Panc1 (cell line): Measurements from ENCODE around the gene IGFL3. TPM values are rescaled to one million over a fixed set of nuclear protein-coding genes. Genes with fewer than 3 reads are reported as not detected.

Experiments used
- total RNA-seq: library from RNA; stranded (reverse); gene quantifications from one replicate; pipeline ENCODE4 v1.2.1, GENCODE V29; 2021; ENCODE audit not compliant: unreplicated experiment

The IGFL3 gene
- total RNA-seq, 1 experiment from 2014 or later = not detected

Other genes starting within 250 kb of the IGFL3 start
- 21.9 TPM for gene IRF2BP1, start 238.5 kb downstream of the IGFL3 start, total RNA-seq
- 11.1 TPM for gene MYPOP, start 222.1 kb downstream of the IGFL3 start, total RNA-seq
- not detected for gene NANOS2, start 209.9 kb downstream of the IGFL3 start, total RNA-seq
- 0.44 TPM for gene NOVA2, start 150.8 kb downstream of the IGFL3 start, total RNA-seq
- gene CCDC61, start 129.2 kb downstream of the IGFL3 start, total RNA-seq = 17.9 TPM
- gene PGLYRP1, start 101.6 kb downstream of the IGFL3 start, total RNA-seq = not detected
- gene IGFL4, start 83.7 kb downstream of the IGFL3 start, total RNA-seq = 0.39 TPM
- gene IGFL2, start 23.6 kb upstream of the IGFL3 start, total RNA-seq = not detected
- gene IGFL1, start 105.1 kb upstream of the IGFL3 start, total RNA-seq = not detected
- gene HIF3A, start 172.4 kb upstream of the IGFL3 start, total RNA-seq = not detected
- 58.1 TPM for gene PPP5C, start 222.4 kb upstream of the IGFL3 start, total RNA-seq